Stimulated activated CD4-positive, alpha-beta T cell treated with anti-CD3 and anti-CD28 coated beads, TNF-alpha, amount 100 ng/mL, for 1 hour (primary cell): Measurements from ENCODE around the gene PNPLA7.
"Not testable (repeated sequence)": the region's sequence is repeated elsewhere in the genome, so short reads cannot be mapped to it uniquely, and the experiment has no call there.

Experiments used
- DNase-seq, 3 donors: peaks; one replicate each; pipeline ENCODE4 v3.0.0-alpha.2; 2020; ENCODE audit warnings: low read depth in 3 of 3, low spot score in 1 of 3

Gene PNPLA7

DNA sequence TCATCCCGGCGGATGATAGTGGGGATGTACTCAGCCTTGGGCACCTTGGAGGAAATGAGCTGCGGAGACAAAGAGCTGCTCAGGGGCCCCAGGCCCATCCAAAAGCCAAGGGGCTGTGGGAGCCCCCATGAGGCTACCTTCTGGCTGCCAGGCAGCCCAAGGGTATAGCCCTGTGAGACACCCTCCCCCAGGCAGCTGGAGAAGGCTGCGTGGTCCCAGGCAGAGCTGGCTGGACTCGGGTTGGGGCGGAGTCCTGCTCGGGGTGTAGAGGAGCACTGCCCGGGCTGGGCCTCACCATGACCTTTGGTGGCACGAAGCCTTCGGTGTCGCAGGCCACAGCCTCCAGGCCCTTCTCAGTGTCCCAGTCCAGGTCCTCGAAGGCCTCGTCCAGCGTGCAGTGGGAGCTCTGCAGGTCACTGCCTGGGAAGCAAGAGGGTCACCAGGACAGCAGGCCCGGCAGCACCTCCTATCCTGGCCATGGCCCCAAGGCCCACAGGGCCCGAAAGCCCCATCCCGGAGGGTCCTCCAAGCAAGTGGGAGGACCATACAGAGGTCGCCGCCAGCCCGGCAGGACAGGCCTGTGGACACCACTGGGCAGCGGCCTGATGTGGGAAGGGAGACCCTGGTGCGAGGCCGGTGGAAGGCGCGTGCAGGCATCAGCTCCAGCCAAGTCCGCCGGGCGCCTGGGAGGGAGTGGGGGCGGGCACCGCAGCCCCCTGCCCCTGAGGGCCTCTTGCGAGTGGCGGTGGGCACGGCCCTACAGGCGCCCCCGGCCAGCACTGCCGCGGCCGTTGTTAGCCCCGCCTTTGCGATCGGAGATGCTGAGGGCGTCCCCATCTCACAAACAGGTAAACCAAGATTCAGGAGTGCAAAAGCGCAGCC is 97.2 kb downstream of the PNPLA7 start:
- no peak for DNase-seq

DNA sequence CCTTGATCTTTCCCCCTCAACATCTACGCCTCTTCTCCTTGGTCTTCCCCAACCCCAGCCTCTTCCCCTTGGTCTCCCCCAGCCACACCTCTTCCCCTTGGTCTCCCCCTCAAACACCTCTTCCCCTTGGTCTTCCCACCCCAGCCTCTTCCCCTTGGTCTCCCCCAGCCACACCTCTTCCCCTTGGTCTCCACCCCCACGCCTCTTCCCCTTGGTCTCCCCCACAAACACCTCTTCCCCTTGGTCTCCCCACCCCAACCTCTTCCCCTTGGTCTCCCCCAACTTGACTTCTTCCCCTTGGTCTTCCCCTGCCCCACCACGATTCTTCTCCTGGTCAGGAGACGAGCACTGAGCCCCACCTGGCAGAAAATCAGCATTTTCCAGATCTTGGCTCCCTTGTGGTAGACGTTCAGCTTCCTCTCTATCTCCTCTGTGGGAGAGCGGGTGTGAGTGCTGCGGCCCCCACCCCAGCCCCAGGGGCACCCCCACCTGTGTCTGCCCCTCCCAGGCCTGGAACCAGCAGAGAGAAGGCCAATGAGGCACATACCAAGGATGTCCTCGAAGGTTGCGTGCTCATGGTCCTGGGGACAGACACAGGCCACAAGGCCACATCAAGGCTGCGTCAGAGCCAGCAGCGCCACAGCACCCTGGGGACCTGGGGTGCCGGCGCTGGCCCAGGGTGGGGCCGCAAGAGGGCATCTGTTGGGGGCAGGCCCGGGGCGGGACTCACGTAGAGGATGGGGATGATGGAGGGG is 98.0 kb downstream of the PNPLA7 start:
- DNase-seq = no peak

DNA sequence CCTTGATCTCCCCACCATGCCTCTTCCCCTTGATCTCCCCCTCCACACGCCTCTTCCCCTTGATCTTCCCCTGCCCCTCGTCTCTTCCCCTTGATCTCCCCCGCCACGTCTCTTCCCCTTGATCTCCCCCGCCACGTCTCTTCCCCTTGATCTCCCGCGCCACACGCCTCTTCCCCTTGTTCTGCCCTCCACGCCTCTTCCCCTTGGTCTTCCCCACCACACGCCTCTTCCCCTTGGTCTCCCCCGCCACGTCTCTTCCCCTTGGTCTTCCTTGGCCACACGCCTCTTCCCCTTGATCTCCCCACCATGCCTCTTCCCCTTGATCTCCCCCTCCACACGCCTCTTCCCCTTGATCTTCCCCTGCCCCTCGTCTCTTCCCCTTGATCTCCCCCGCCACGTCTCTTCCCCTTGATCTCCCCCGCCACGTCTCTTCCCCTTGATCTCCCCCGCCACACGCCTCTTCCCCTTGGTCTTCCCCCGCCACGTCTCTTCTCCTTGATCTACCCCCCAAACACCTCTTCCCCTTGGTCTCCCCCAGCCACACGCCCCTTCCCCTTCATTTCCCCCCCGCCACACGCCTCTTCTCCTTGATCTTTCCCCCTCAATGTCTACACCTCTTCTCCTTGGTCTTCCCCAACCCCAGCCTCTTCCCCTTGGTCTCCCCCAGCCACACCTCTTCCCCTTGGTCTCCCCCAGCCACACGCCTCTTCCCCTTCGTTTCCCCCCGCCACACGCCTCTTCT is 98.8 kb downstream of the PNPLA7 start:
- DNase-seq = not testable (repeated sequence)

DNA sequence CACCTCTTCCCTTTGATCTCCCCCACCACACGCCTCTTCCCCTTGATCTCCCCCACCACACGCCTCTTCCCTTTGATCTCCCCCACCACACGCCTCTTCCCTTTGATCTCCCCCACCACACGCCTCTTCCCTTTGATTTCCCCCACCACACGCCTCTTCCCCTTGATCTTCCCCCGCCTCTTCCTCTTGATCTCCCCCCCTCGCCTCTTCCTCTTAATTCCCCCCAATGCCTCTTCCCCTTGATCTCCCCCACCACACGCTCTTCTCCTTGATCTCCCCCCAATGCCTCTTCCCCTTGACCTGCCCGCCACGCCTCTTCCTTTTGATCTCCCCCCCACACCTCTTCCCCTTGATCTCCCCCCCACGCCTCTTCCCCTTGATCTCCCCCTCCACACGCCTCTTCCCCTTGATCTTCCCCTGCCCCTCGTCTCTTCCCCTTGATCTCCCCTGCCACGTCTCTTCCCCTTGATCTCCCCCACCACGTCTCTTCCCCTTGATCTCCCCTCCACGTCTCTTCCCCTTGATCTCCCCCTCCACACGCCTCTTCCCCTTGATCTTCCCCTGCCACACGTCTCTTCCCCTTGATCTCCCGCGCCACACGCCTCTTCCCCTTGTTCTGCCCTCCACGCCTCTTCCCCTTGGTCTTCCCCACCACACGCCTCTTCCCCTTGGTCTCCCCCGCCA is 99.5 kb downstream of the PNPLA7 start:
- not testable (repeated sequence) for DNase-seq

DNA sequence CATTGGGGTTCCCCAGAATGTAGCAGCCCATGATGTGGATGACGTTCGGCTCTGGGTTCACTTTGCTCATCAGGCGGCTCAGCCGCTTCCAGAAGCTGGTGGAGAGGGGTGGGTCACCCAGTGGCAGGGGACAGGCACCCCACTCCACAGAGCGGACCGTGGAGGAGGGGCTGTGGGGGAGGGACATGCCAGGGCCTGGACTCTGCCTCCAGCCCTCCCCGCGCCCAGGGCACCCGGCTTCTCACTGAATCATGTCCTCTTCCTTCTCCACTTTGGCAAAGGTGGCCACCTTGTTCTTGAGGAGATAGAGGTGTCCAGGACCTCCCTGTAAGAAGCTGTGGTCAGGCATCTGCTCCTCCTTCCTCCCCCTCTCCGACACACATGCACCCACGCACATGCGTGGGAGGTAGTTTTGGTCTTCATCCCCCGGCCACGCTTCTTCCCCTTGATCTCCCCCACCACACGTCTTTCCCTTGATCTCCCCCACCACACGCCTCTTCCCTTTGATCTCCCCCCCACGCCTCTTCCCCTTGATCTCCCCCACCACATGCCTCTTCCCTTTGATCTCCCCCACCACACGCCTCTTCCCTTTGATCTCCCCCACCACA is 100.2 kb downstream of the PNPLA7 start:
- DNase-seq = no peak

DNA sequence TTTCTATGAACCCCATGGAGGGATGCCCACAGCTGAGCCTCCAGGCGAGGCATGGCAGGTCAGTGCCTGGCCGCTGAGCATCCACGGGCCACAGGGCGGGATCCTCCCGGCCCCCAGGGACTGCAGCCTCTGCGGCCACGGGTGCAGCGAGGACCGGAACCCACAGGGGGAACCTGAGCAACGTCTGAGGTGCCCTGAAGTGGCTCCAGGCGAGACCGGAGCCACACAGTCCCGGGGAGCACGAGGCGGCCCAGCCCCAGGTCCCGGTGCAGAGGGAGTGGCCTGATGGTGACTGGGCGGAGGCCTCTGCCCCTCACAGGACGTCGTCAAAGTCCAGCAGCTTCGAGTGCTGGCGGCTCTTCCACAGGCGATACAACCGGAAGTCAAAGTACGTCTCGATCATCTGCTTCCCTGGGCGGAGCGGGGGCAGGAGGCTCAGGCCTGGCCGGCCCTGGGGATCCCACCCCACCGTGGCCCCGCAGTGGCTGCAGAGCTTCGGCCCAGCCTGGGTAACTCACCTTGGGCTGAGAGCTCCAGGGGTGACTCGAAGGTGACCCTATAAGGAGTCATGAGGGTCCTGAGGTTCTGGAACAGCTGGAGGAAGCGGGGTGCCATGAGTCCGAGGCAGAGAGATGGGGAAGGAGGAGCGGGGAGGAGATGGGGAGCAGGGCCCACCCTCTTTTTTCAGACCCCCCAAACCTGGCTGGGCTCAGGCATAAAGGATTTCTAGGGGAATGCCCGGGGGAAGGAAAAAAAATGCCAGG is 100.9 kb downstream of the PNPLA7 start:
- DNase-seq = no peak

DNA sequence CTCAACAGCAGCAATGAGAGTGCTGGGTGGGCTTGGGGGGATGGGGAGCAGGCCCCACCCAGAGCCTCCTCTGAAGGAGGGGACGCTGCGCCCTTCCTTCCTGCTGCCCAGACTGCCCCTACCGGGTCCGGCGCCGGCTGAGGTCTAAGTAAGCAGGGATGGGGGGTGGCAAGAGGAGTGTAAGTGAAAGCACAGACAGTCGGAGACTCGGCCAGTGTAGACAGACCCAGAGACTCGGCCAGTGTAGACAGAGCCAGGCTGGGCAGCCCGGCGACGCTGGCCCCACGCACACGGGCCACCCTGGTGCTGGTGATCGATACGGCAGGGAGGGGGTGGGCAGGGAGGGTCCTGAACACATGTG is 101.6 kb downstream of the PNPLA7 start:
- no peak for DNase-seq

DNA sequence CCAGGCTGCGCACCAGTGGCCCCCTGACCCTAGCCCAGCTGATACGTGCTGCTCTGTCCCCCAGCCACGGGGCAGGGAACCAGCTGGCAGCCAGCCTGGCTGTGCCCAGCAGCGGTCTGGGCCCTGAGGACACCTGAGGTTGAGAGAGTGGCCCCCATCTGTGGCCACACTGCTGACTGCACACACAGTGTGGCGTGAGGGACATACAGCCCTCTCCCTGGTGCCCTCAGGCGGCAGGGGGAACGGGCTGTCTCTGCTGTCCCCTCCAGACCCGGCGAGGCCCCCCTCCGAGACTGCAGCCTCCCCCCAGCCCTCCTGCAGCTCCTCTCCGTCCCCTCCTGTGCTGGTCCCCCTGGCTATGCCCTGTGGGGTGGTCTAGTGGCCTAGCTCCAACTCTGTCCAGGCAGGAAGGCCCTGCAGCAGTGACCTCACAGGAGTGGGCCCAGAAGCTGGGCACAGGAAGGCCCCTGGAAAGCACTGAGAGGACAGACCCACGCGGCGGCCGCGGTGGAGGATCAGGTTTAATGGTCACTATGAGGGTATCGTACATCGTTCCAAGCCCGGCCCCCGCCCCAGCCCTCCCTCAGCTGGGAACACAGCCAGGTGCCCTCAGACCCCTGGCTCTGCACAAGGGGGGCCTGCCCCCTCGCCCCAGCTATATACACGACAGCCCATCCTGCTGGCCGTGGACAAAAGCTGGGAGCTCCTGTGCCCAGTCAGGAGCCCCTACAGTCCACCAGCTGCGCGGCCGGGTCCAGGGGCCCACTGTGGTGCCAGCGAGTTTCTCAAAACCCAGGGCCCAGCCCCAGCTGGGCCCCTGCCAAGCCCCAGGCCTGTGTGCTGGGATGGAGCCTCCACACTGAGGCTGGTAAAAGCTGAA is 102.2 kb downstream of the PNPLA7 start:
- no peak for DNase-seq

DNA sequence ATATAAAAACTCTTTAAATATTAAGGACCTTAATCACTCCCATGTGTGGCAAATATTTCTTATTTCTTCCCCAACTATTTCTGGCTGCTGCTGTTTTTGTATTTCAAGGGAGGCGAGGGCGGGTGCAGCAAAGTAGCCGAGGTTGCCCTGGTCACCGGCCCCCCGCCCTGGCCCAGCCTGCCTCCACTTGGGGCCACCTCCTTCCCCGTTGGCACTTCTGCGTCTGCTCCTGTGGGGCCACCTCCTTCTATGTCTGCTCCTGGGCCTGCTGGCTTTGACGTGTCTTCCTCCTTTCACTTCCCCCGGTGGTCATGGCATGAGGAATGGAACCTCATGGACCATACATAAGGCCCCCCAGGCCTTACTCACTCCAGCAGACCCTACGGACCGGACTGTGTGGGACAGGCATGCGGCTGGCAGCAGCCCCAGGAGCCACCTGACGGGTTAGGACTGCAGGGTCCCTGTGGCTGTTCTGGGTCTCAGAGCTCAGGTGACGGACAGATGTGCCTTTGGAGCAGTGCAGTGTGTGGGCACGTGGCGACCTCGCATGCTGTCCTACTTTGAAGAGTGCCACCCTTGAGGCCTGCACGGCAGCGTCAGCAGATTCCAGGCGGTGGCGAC is 103.2 kb downstream of the PNPLA7 start:
- DNase-seq = no peak

DNA sequence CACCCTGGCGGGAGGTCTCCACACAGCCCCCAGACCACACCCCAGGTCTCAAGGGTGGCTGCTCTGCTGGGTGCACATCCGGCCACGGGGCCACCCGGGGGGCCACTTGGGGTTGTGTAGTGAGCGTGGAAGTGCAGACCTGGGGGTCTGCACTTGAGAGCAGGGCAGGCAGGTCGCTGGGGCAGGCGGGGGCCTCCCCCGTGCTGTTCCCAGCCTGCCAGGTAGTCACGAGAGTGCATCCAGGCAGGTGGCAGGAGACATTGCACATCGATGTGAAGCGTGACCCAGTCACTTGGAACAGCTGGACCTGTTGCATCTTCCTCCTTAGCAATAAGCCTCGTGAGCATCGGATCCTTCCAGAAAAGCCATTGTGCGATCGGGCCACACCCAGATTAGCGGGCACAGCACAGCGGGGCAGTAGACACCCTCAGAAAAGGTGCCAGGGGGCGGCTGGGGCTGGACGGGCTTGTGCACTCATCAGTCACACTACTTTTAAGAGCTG is 104.2 kb downstream of the PNPLA7 start:
- no peak for DNase-seq

DNA sequence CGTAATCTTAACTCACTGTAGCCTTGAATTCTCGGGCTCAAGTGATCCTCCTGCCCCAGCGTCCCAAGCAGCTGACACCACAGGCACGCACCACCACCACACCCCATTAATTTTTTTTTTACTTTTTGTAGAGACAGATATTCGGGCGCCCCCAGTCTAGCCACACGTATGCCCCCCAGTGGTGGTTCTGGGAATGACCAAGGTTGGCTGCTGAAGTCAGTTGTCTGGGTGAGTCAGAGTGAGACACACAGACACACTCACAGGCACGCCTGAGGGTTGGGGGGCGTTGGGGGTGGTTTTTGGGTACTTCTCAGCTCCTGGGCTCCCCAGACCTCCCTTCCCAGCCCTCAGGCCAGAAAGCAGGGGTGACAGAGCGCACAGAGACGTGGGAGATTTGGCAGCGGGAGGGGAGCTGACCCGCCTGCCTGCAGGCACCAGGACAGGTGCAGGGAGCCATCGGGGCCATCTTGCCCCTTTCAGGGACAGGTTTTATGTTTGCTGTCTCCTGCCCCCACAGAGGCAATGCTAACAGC is 104.9 kb downstream of the PNPLA7 start:
- DNase-seq = peak; percentile 49 to 85 (median 65)

DNA sequence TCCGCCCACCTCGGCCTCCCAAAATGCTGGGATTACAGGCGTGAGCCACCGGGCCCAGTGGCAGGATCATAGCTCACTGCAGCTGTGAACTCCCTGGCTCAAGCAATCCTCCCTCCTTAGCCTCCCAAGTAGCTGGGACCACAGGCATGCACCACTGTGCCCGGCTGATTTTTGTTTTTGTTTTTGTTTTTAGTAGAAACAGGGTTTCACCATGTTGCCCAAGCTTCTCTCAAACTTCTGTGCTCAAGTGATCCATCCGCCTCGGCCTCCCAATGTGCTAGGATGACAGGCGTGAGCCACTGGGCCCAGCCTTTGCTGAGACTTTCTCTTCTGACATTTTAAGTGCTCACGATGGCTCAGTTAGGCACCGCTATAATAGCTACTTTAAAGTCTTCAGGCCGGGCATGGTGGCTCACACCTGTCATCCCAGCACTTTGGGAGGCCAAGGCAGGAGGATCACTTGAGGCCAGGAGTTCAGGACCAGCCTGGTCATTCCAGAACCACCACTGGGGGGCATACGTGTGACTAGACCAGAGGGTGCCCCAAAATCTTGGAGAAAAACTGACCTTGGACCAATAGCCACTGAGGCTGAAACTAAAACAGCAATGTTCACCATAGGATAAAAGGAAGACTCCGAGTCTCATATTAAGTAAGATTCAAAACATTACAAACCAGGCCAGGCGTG is 106.0 kb downstream of the PNPLA7 start:
- DNase-seq = no peak

DNA sequence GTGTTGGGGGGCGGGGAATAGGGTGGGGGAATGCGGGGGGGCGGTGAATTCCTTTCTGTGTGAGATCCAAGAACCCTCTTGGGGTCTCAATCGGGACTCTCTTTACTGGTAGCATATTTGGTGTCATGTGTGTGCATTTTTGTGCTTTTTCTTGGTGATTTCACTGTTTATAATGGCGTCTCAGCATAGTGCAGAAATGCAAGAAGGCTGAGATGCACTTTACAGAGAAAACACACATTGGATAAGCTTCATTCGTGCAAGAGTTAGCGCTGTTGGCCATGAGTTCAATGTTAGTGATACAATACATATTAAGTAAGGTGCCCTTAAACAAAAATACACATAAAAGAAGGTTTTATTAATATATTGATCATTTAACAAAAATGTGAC is 108.3 kb downstream of the PNPLA7 start:
- DNase-seq = no peak

DNA sequence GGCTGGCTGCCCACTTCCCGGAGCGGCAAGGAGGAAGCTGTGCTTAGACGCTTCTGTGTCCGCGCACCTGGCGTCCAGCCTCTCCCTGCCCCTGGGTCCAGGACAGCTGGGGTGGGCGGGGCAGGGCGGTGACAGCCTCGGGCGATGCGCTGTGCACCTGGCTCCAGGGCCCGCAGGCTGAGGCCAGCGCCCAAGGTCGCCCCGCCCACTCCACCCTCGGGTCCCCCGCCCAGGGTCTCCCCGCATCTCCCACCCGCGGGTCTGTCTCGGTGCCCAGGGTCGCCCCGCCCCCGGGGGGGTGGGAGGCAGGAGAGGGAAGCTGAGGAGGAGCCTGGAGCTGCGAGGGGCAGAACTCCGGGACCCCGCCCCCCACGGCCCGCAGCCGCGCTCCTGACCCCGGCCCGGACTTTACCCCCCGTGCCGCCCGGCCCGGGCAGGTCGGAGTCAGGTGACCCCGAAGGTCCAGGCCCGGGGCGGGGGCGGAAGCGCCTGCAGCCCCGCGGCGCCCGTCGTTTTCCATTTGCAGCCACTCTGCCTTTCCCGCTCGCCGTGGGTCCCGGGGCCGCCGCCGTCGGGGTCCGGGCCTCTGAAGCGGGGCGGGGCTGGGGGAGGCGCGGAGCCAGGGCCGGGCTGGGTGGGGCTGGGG is 108.8 kb downstream of the PNPLA7 start, which contains the start of gene ENTPD8:
Gene ENTPD8 (minus strand): TSS at position 69 of the 646 bp plus-strand sequence. CDS start 3,072 bp downstream, outside the sequence.
- no peak for DNase-seq

DNA sequence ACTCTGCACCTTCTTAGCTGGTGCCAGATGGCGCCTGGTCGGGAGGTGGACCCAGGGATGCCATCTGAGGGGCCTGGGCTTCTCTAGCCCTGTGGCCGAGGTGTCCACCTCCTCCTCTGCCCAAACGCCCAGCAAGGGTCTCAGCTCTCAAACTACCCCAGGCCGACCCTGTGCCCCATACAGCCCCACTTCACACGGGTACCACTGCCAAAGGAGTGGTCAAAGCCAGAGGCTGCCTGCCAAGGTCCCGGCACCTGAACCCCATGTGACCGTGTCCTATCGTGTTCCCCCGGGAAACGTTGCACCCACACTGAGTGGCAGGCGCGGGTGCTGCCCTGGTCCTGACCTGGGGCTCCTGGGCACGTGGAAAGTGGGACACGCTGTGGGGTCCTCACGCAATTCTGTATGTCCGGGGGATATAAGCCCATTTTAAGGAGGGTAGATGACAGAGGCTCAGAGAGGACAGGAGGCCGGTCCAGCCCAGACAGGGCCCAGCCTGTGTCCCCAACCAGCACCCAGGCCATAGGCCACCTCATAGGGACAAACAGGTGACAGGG is 111.0 kb downstream of the PNPLA7 start:
- DNase-seq = no peak

DNA sequence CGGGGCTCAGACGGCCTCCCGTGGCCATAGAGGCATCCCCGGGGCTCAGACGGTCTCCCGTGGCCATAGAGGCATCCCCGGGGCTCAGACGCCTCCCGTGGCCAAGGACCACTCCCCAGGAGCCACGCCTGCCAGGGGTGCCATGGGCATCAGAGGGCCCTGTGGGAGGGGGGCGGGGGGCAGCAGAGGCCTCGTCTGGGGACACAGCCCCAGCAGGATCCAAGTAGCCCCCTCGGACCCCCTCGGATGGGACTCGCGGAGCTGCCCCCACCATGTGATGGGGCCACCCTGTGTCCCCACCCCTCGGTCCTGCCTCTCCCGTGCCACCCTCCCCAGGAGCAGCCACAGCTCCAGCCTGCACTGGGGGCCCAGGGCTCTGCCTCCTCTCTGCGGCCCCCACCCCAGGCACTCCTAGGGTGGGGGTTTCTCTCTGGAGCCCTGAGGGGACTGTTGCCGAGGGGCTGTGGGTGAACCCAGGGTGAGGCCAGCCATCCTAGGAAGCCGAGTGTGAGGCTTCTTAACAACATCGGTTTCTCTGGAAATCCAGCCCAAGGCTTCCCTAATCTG is 111.5 kb downstream of the PNPLA7 start:
- DNase-seq = no peak
